Cardiac muscle cell (in vitro differentiated cells and primary cell): ENCODE measurements around the gene POMC. TPM values are rescaled to one million over a fixed set of nuclear protein-coding genes. Genes with fewer than 3 reads are reported as not detected.

Experiments used
- DNase-seq, 2 donors: peaks; one replicate each; pipeline versions ENCODE4 v3.0.0 to v3.0.0-alpha.2; 2010 to 2017; ENCODE audit warnings: low read depth in 1 of 2, low spot score in 1 of 2
- H3K27ac ChIP-seq: fragments of 200-600 bp; sonication (generic); 2 replicates; pipeline ENCODE4 v1.5.1; 2016
- H3K27me3 ChIP-seq: fragments of 200-600 bp; sonication (generic); 2 replicates; pipeline ENCODE4 v1.6.0; 2016; ENCODE audit warnings: control low read depth
- H3K36me3 ChIP-seq: fragments of 200-600 bp; sonication (generic); 2 replicates; pipeline ENCODE4 v1.5.1; 2016; ENCODE audit warnings: control low read depth
- H3K4me1 ChIP-seq: fragments of 200-600 bp; sonication (generic); 2 replicates; pipeline ENCODE4 v1.8.1; 2017; ENCODE audit warnings: low read depth, mild to moderate bottlenecking, mixed run types
- H3K4me3 ChIP-seq: fragments of 200-600 bp; sonication (generic); 2 replicates; pipeline ENCODE4 v1.5.1; 2016; ENCODE audit warnings: mild to moderate bottlenecking
- H3K9me3 ChIP-seq: fragments of 200-600 bp; sonication (generic); 2 replicates; pipeline ENCODE4 v1.5.1; 2017; ENCODE audit warnings: low read depth, mild to moderate bottlenecking, control low read depth
- polyA plus RNA-seq: library from polyadenylated mRNA; unstranded; fragments of >200 nt; fragmentation: Nextera tagmentation; extraction: Ambion mirVana; gene quantifications from 2 replicates; pipeline ENCODE4 v1.2.1, GENCODE V29; 2016
- total RNA-seq: library from RNA; depleted of rRNA; stranded (reverse); fragments of >200 nt; gene quantifications from 2 replicates; pipeline ENCODE4 v1.2.3, GENCODE V29; 2016
- TF ChIP-seq, protein P1 (sequence below): IDR thresholded peaks from 2 replicates; pipeline ENCODE4 v1.5.1; 2012; ENCODE audit warnings: low read depth, mild to moderate bottlenecking, low read length

POMC gene
- total and polyA plus RNA-seq, 2 experiments from 2014 or later, result 2.0 to 2.8 TPM

DNA sequence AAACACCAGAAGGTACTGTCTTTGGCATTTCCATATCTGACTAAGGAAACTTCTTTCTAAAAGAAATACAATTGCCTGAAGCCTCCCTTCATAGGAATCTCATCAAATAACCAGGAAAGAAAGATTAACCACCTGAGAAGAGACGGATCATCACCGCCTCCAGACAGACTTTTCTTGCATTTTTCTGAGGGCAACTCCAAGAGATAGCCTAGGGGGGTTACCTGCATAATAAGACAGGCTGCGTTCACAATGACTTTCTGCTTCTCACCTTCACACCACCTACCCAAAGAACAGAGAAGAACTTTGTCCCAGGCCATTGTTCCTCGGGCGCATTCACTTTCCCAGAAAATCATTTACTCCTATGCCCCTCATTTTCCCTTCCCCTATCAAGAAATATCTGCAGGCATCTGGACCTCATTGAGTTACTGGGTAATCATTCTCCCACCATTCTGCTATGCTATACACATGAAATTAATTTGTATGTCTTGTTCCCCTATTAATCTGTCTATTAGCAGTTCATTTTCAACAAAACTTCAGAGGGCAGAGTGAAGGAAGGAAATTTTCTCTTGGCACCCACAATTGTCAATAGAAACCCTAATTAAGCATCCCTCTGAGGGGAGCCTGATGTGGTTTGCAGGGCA, 8.3 kb upstream of the POMC start:
- H3K36me3 ChIP-seq, result no peaks in the 10 kb centered on the region
- H3K9me3 ChIP-seq, result no peaks in the 10 kb centered on the region
- H3K27ac ChIP-seq, result no peak overlapping the region
- no peak for DNase-seq
- no peak overlapping the region for H3K4me3 ChIP-seq
- peaks cover 20% of the 10 kb centered on the region for H3K27me3 ChIP-seq
- no peaks in the 10 kb centered on the region for H3K4me1 ChIP-seq
- TF ChIP-seq, protein P1, sequence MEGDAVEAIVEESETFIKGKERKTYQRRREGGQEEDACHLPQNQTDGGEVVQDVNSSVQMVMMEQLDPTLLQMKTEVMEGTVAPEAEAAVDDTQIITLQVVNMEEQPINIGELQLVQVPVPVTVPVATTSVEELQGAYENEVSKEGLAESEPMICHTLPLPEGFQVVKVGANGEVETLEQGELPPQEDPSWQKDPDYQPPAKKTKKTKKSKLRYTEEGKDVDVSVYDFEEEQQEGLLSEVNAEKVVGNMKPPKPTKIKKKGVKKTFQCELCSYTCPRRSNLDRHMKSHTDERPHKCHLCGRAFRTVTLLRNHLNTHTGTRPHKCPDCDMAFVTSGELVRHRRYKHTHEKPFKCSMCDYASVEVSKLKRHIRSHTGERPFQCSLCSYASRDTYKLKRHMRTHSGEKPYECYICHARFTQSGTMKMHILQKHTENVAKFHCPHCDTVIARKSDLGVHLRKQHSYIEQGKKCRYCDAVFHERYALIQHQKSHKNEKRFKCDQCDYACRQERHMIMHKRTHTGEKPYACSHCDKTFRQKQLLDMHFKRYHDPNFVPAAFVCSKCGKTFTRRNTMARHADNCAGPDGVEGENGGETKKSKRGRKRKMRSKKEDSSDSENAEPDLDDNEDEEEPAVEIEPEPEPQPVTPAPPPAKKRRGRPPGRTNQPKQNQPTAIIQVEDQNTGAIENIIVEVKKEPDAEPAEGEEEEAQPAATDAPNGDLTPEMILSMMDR, result no peak

- H3K36me3 ChIP-seq, result no peaks in the 10 kb centered on the region
- TF ChIP-seq, protein P1, result no peak
- no peaks in the 10 kb centered on the region for H3K4me1 ChIP-seq
- no peak overlapping the region for H3K27ac ChIP-seq
- no peak for DNase-seq
- H3K4me3 ChIP-seq, result no peak overlapping the region
- H3K9me3 ChIP-seq, result no peaks in the 10 kb centered on the region
- peaks cover 26% of the 10 kb centered on the region for H3K27me3 ChIP-seq
These were observed 7.8 kb upstream of the POMC start for GRCh38 chr2:25176138-25176537.

GRCh38 chr2:25174192-25174861, 5.9 kb upstream of the POMC start:
- TF ChIP-seq, protein P1, result no peak
- Histone ChIP-seq H3K36me3 (no peaks in the 10 kb centered on the region), H3K4me3 (no peak overlapping the region), H3K9me3 (no peaks in the 10 kb centered on the region), H3K27me3 (peaks cover 44% of the 10 kb centered on the region), H3K27ac (no peak overlapping the region), H3K4me1 (no peaks in the 10 kb centered on the region)
- no peak for DNase-seq

- H3K27me3 ChIP-seq, result peaks cover 50% of the 10 kb centered on the region
- H3K27ac ChIP-seq, result no peak overlapping the region
- TF ChIP-seq, protein P1, result no peak
- H3K36me3 ChIP-seq, result no peaks in the 10 kb centered on the region
- no peaks in the 10 kb centered on the region for H3K9me3 ChIP-seq
- H3K4me1 ChIP-seq, result no peaks in the 10 kb centered on the region
- no peak for DNase-seq
- no peak overlapping the region for H3K4me3 ChIP-seq
These were observed 5.3 kb upstream of the POMC start for GRCh38 chr2:25173719-25174118.

DNA sequence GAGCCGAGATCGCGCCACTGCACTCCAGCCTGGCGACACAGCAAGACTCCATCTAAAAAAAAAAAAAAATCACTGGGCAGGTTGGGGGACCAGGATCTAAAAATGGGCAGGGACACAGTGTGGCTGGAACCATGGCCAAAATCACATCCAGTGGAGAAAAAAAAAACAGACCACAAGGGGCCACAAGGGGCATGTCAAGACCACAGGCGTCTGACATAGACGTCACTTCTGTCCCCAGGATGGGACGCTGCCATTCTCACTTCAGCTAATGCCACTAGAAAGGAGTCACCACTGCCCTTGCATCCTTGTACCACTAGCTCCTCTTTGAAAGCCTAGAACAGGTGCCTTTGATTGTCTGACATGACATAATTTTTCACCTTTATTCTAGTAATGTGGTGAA, 2.5 kb upstream of the POMC start:
- no peak for DNase-seq
- TF ChIP-seq, protein P1, result no peak
- peaks cover 76% of the 10 kb centered on the region for H3K27me3 ChIP-seq
- no peak overlapping the region for H3K27ac ChIP-seq
- H3K36me3 ChIP-seq, result no peaks in the 10 kb centered on the region
- no peak overlapping the region for H3K4me3 ChIP-seq
- no peaks in the 10 kb centered on the region for H3K4me1 ChIP-seq
- H3K9me3 ChIP-seq, result no peaks in the 10 kb centered on the region
